Neural progenitor cell (in vitro differentiated cells): Measurements from ENCODE around the gene ETFB. TPM values are rescaled to one million over a fixed set of nuclear protein-coding genes. Genes with fewer than 3 reads are reported as not detected.

Source experiments
- DNase-seq: peaks from one replicate; pipeline ENCODE4 v3.0.0-alpha.2; 2016; ENCODE audit warnings: low spot score
- H2AFZ ChIP-seq: fragments of 200-600 bp; sonication (generic); replicated peaks from 2 replicates; pipeline ENCODE4 v1.6.1; 2016; ENCODE audit warnings: antibody characterized with exemption
- H3F3A ChIP-seq: fragments of 200-600 bp; sonication (generic); 2 replicates; pipeline ENCODE4 v1.6.1; 2016; ENCODE audit warnings: antibody characterized with exemption, low read depth
- H3K27ac ChIP-seq: fragments of 200-600 bp; sonication (generic); 2 replicates; pipeline ENCODE4 v1.5.1; 2016; ENCODE audit warnings: mild to moderate bottlenecking
- H3K27me3 ChIP-seq: fragments of 200-600 bp; sonication (generic); 2 replicates; pipeline ENCODE4 v1.6.1; 2016; ENCODE audit warnings: mild to moderate bottlenecking, moderate library complexity
- H3K36me3 ChIP-seq: fragments of 200-600 bp; sonication (generic); 2 replicates; pipeline ENCODE4 v1.5.1; 2016
- H3K4me1 ChIP-seq: fragments of 200-600 bp; sonication (generic); 2 replicates; pipeline ENCODE4 v1.6.1; 2016; ENCODE audit warnings: mixed run types
- H3K4me2 ChIP-seq: fragments of 200-600 bp; sonication (generic); 2 replicates; pipeline ENCODE4 v1.6.1; 2016
- H3K4me3 ChIP-seq: fragments of 200-600 bp; sonication (generic); 2 replicates; pipeline ENCODE4 v1.5.1; 2016
- H3K79me2 ChIP-seq: fragments of 200-600 bp; sonication (generic); 2 replicates; pipeline ENCODE4 v1.6.1; 2016; ENCODE audit warnings: low read depth
- H3K9ac ChIP-seq: fragments of 200-600 bp; sonication (generic); 2 replicates; pipeline ENCODE4 v1.6.1; 2016
- H3K9me3 ChIP-seq: fragments of 200-600 bp; sonication (generic); 2 replicates; pipeline ENCODE4 v1.5.1; 2016; ENCODE audit warnings: low read depth
- H4K20me1 ChIP-seq: fragments of 200-600 bp; sonication (generic); 2 replicates; pipeline ENCODE4 v1.6.1; 2016; ENCODE audit warnings: low read depth
- H3K27ac Mint-ChIP-seq: 3 replicates; pipeline ENCODE4 v1.8.0; 2021; ENCODE audit warnings: mixed read lengths
- H3K27me3 Mint-ChIP-seq: 2 replicates; pipeline ENCODE4 v1.8.0; 2022; ENCODE audit warnings: low read depth, mild to moderate bottlenecking, inconsistent platforms, moderate library complexity, mixed read lengths; ENCODE audit not compliant: insufficient read depth
- H3K36me3 Mint-ChIP-seq: 3 replicates; pipeline ENCODE4 v1.8.0; 2021; ENCODE audit warnings: mixed read lengths
- H3K4me1 Mint-ChIP-seq: 3 replicates; pipeline ENCODE4 v1.8.0; 2021; ENCODE audit warnings: mixed read lengths
- H3K4me3 Mint-ChIP-seq: 3 replicates; pipeline ENCODE4 v1.8.0; 2021; ENCODE audit warnings: mild to moderate bottlenecking, moderate library complexity, mixed read lengths
- H3K9me3 Mint-ChIP-seq: 3 replicates; pipeline ENCODE4 v1.8.0; 2020; ENCODE audit warnings: mixed read lengths
- EZH2 ChIP-seq: fragments of 200-600 bp; sonication (generic); IDR thresholded peaks from 2 replicates; pipeline ENCODE4 v1.6.1; 2017; ENCODE audit warnings: antibody characterized with exemption, mild to moderate bottlenecking, moderate library complexity
- EZH2phosphoT487 ChIP-seq: fragments of 200-600 bp; sonication (generic); IDR thresholded peaks from 2 replicates; pipeline ENCODE4 v1.6.1; 2017; ENCODE audit warnings: antibody characterized with exemption
- total RNA-seq: library from RNA; depleted of rRNA; stranded (reverse); fragments of >200 nt; gene quantifications from 2 replicates; pipeline ENCODE4 v1.2.3, GENCODE V29; 2015; ENCODE audit warnings: low replicate concordance
- TF ChIP-seq, protein P1 (sequence below): fragments of 200-600 bp; sonication (generic); IDR thresholded peaks from 2 replicates; pipeline ENCODE4 v1.5.1; 2017; ENCODE audit warnings: antibody characterized with exemption, mild to moderate bottlenecking

ETFB gene
- total RNA-seq, 1 donor from 2014 or later: 27.0 TPM

DNA sequence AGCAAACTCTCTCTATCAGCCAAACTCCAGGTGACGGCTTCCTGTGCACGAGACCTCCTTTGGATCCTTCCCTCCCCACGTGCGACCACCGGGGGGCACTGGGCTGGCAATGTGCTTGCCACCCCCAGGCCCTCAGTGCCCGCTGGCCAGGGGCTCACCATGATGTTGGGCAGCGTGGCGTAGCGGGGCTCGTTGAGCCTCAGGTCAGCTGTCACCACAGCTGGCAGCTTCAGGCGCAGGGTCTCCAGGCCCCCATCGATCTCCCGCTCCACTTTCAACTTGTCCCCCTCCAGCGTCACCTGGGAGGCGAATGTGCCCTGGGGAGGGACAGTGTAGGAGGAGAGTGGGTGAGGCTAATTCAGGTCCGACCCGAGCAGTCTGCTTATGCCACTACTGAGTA is 19.4 kb downstream of the ETFB start:
- peaks cover 6% of the 10 kb centered on the region for H3K27me3 Mint-ChIP-seq
- H3K9me3 ChIP-seq: no peaks in the 10 kb centered on the region
- H3K4me3 Mint-ChIP-seq: no peak overlapping the region
- H4K20me1 ChIP-seq: no peaks in the 10 kb centered on the region
- H3K9me3 Mint-ChIP-seq: no peaks in the 10 kb centered on the region
- DNase-seq: no peak
- no peak overlapping the region for H3K4me2 ChIP-seq
- no peaks in the 10 kb centered on the region for H3K79me2 ChIP-seq
- no peaks in the 10 kb centered on the region for H3K4me1 ChIP-seq
- no peak overlapping the region for H2AFZ ChIP-seq
- TF ChIP-seq EZH2: no peak
- TF ChIP-seq, protein P1, sequence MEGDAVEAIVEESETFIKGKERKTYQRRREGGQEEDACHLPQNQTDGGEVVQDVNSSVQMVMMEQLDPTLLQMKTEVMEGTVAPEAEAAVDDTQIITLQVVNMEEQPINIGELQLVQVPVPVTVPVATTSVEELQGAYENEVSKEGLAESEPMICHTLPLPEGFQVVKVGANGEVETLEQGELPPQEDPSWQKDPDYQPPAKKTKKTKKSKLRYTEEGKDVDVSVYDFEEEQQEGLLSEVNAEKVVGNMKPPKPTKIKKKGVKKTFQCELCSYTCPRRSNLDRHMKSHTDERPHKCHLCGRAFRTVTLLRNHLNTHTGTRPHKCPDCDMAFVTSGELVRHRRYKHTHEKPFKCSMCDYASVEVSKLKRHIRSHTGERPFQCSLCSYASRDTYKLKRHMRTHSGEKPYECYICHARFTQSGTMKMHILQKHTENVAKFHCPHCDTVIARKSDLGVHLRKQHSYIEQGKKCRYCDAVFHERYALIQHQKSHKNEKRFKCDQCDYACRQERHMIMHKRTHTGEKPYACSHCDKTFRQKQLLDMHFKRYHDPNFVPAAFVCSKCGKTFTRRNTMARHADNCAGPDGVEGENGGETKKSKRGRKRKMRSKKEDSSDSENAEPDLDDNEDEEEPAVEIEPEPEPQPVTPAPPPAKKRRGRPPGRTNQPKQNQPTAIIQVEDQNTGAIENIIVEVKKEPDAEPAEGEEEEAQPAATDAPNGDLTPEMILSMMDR: peak; percentile 23
- TF ChIP-seq EZH2phosphoT487: no peak
- H3K4me1 Mint-ChIP-seq: peaks cover under 1% of the 10 kb centered on the region
- no peak overlapping the region for H3K27ac ChIP-seq
- no peaks in the 10 kb centered on the region for H3F3A ChIP-seq
- peaks cover 12% of the 10 kb centered on the region for H3K36me3 Mint-ChIP-seq
- no peaks in the 10 kb centered on the region for H3K36me3 ChIP-seq
- no peak overlapping the region for H3K27ac Mint-ChIP-seq
- peaks cover 6% of the 10 kb centered on the region for H3K27me3 ChIP-seq
- no peak overlapping the region for H3K9ac ChIP-seq
- no peak overlapping the region for H3K4me3 ChIP-seq

DNA sequence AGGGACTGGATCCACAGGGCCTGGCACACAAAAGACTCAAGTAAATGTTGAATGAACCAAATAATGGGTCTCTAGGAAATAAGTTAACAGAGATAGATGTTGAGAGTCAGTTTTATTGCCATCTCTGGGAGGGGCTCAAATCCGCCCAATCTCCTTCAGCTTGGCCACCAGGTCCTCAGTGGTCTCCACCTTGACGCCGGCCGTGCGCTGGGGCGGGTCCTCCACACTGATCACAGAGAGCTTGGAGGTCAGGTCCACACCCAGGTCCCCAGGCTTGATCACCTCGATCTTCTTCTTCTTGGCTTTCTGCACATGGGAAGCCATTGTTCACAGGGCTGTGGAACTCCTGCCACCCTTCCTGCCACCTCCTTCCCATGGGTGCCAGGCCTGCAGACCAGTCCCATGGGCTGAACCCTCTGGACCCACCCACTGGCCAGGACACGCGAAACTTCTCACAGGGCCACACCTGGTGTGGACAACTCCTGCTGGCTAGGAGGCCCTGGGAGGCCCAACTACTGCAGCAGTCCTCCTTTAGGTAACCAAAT is 21.0 kb downstream of the ETFB start:
- H3K27ac ChIP-seq: no peak overlapping the region
- no peaks in the 10 kb centered on the region for H3K79me2 ChIP-seq
- H3F3A ChIP-seq: no peaks in the 10 kb centered on the region
- no peaks in the 10 kb centered on the region for H3K36me3 ChIP-seq
- H3K9me3 ChIP-seq: no peaks in the 10 kb centered on the region
- Mint-ChIP-seq H3K27me3 (peaks cover 6% of the 10 kb centered on the region), H3K9me3 (no peaks in the 10 kb centered on the region), H3K36me3 (peaks cover 10% of the 10 kb centered on the region), H3K4me1 (peaks cover 4% of the 10 kb centered on the region), H3K4me3 (peak overlapping the region; percentile 58), H3K27ac (peak overlapping the region; percentile 43)
- no peaks in the 10 kb centered on the region for H4K20me1 ChIP-seq
- H3K9ac ChIP-seq: no peak overlapping the region
- H3K4me3 ChIP-seq: no peak overlapping the region
- H3K4me2 ChIP-seq: no peak overlapping the region
- TF ChIP-seq, protein P1: no peak
- no peak for TF ChIP-seq EZH2phosphoT487
- no peak for TF ChIP-seq EZH2
- peaks cover 4% of the 10 kb centered on the region for H3K4me1 ChIP-seq
- DNase-seq: no peak
- H3K27me3 ChIP-seq: peaks cover 22% of the 10 kb centered on the region
- no peak overlapping the region for H2AFZ ChIP-seq

DNA sequence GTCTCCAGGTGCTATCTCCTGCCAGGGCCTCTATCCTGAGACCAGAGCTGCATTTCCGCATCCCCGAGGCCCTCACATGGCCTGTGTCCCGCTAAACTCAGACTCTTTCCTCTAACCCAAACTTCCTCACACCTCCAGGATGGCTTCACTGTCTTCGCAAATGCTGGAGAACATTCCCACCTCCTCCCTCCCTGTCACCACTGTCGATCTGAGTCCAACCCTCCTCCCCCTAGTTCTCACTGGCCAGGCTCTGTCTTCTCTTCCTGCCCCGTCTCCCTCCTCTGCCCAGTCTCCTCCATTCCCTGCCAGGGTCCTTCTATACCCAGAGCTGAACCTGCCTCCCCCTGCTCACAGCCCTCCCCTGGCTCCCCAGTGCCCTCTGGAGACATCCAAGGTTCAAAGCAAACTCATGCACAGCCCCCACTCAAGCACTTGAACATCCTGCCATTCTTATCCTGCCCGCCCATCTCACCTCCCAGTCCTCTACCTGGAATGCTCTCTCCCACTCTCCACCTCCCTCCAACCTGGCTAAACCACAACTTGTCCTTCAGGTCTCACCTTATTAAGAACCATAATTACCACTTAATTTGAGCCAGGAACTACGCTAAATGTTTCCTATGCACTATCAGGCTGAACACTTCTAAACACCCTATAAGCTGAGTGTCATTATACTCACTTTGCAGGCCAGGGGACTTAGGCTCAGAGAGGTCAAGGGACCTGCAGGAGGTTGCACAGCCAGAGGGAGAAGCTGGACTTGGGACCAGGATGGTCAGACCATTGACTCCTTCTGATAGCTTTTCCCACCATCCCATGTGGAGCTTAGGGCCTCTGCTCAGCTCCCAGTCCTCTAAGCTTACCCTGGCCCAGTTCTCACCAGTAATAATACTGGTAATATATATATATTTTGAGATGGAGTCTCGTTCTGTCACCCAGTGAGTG is 23.3 kb downstream of the ETFB start:
- H3K9me3 Mint-ChIP-seq: no peaks in the 10 kb centered on the region
- H3K79me2 ChIP-seq: no peaks in the 10 kb centered on the region
- H3K27me3 ChIP-seq: peaks cover 24% of the 10 kb centered on the region
- H3K4me2 ChIP-seq: no peak overlapping the region
- H3K9me3 ChIP-seq: no peaks in the 10 kb centered on the region
- no peak overlapping the region for H2AFZ ChIP-seq
- no peak overlapping the region for H3K9ac ChIP-seq
- H3K27me3 Mint-ChIP-seq: peaks cover 6% of the 10 kb centered on the region
- H3K27ac ChIP-seq: no peak overlapping the region
- no peaks in the 10 kb centered on the region for H3K36me3 ChIP-seq
- H3K36me3 Mint-ChIP-seq: peaks cover 8% of the 10 kb centered on the region
- peaks cover 8% of the 10 kb centered on the region for H3K4me1 Mint-ChIP-seq
- no peak for TF ChIP-seq EZH2phosphoT487
- TF ChIP-seq, protein P1: no peak
- TF ChIP-seq EZH2: no peak
- DNase-seq: no peak
- H3K4me1 ChIP-seq: peaks cover 4% of the 10 kb centered on the region
- H3K4me3 ChIP-seq: no peak overlapping the region
- peak overlapping the region; percentile 9 for H3K27ac Mint-ChIP-seq
- H4K20me1 ChIP-seq: no peaks in the 10 kb centered on the region
- peak overlapping the region; percentile 75 for H3K4me3 Mint-ChIP-seq
- peaks cover 6% of the 10 kb centered on the region for H3F3A ChIP-seq
